Natural killer cell treated with Interleukin-12 subunit alpha and Interleukin-12 subunit beta and Interleukin-15 and Interleukin-18, amount 100 ng/mL, for 72 hours (primary cell): Measurements from ENCODE around the gene ASXL1. TPM values are rescaled to one million over a fixed set of nuclear protein-coding genes. Genes with fewer than 3 reads are reported as not detected.

Source experiments
- ATAC-seq, 2 donors: fragments of 150-1000 bp; cut with Tn5 transposase in 1 of 2; sonication (Bioruptor Pico), chemical (Tn5 transposase) in 1 of 2; 2 replicates each; pipeline ENCODE4 v1.10.0; 2021
- DNase-seq: peaks from one replicate; pipeline ENCODE4 v3.0.0; 2022; ENCODE audit warnings: low spot score
- H3K27ac Mint-ChIP-seq, 2 donors: 1 replicate in 1 of 2; 2 replicates in 1 of 2; pipeline ENCODE4 v1.8.0; 2022; ENCODE audit warnings: mixed read lengths in 2 of 2, mild to moderate bottlenecking in 1 of 2, moderate library complexity in 1 of 2
- H3K27me3 Mint-ChIP-seq, 2 donors: 1 replicate in 1 of 2; 2 replicates in 1 of 2; pipeline ENCODE4 v1.8.0; 2022; ENCODE audit warnings: mixed read lengths in 2 of 2
- H3K36me3 Mint-ChIP-seq: one replicate; pipeline ENCODE4 v1.8.0; 2022; ENCODE audit warnings: mixed read lengths
- H3K4me1 Mint-ChIP-seq, 2 donors: 1 replicate in 1 of 2; 2 replicates in 1 of 2; pipeline ENCODE4 v1.8.0; 2022; ENCODE audit warnings: low read depth in 2 of 2, mixed read lengths in 2 of 2, mild to moderate bottlenecking in 1 of 2
- H3K4me3 Mint-ChIP-seq: one replicate; pipeline ENCODE4 v1.8.0; 2022; ENCODE audit warnings: mixed read lengths
- H3K9me3 Mint-ChIP-seq: 2 replicates; pipeline ENCODE4 v1.8.0; 2022; ENCODE audit warnings: mixed read lengths
- total RNA-seq, 2 donors: library from RNA; stranded (reverse); gene quantifications; one replicate each; pipeline ENCODE4 v1.2.3, GENCODE V29; 2022

Gene ASXL1
- total RNA-seq, 2 donors from 2014 or later = 119 to 214 TPM

DNA sequence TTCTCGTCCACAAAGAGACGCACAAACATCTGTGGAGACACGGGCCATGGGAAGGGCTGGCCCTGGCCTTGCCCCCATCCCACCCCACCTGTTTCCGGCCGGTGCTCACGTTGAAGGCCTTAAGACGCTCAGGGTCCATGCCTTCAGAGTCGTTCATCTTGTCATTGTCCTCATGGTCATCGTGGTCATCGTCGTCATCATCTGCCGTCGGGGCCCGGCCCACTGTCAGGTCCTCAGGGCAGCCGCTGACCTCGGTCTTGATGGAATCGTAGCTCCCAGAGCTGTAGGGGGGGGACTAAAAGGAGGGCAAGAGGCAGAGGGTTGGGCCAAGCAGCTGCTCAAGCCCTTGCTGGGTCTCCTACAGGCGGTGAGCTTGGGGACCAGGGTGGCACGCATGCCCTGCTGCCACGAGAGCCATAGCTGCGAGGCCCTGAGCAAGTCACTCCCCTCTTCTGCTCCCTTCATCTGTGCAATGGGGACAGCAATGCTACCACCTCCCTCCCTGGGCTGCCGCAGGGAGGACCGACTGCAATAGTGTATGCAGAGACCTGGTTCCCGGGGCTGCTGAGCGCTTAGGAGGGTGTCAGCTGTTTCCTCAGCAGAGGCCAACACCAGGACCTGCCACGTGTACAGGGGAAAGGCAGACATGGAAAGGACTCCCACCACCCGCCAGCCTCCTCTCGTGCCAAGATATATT, 95.5 kb downstream of the ASXL1 start:
- no peak for ATAC-seq
- Mint-ChIP-seq H3K9me3 (no peaks in the 10 kb centered on the region), H3K36me3 (no peaks in the 10 kb centered on the region), H3K4me1 (peaks cover 11 to 18% of the 10 kb centered on the region in 2 donors), H3K27me3 (no peaks in the 10 kb centered on the region), H3K4me3 (no peak overlapping the region), H3K27ac (no peak overlapping the region)
- no peak for DNase-seq

- no peak for DNase-seq
- Mint-ChIP-seq H3K4me3 (no peak overlapping the region), H3K36me3 (no peaks in the 10 kb centered on the region), H3K27ac (peak overlapping the region in 1 of 2 donors; percentile 76), H3K9me3 (no peaks in the 10 kb centered on the region), H3K4me1 (peaks cover 9 to 21% of the 10 kb centered on the region in 2 donors), H3K27me3 (no peaks in the 10 kb centered on the region)
- no peak for ATAC-seq
Measured at GRCh38 chr20:32454164-32455145, 96.3 kb downstream of the ASXL1 start.

DNA sequence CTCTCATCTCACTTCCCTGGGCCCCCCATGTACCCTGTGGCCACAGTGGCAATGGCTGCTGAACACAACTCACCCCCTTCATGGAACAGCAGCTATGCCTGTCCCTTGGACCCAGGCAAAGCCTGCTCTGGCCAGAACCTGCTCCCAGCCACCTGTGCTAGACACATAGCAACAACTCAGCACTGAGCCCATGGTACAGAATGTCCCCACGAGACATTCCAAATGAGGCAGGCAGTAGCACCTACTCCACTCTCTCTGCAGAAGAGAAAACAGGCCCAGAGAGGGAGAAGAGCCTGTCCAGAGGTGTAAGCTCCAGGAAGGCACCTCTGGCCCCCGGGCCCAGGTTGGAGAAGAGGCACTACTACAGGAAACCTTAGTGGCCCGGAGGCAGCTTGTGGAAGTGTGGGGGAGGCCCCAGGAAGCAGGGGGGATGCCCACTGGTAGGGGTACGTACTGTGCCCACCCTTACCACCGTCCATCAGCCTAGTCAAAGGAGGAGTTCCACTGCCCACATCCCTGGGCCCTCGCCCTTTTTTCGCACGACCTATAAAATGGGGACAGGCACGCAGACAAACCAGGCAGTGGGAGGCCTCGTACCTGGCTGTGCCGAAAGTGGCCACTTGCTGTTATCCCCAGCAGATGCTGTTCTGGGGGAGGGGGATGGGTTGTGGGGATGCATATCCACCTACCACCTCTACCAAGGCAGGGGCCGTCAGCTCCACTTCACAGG, 97.2 kb downstream of the ASXL1 start:
- Mint-ChIP-seq H3K27me3 (no peaks in the 10 kb centered on the region), H3K9me3 (no peaks in the 10 kb centered on the region), H3K27ac (peak overlapping the region in 1 of 2 donors; percentile 76), H3K4me3 (no peak overlapping the region), H3K4me1 (peaks cover under 1 to 25% of the 10 kb centered on the region in 2 donors), H3K36me3 (no peaks in the 10 kb centered on the region)
- no peak for DNase-seq
- no peak for ATAC-seq

GRCh38 chr20:32455901-32456701, 98.0 kb downstream of the ASXL1 start:
- ATAC-seq (no peak), DNase-seq (no peak)
- no peak overlapping the region for H3K27ac Mint-ChIP-seq
- no peak overlapping the region for H3K4me3 Mint-ChIP-seq
- H3K9me3 Mint-ChIP-seq = no peaks in the 10 kb centered on the region
- no peaks in the 10 kb centered on the region for H3K27me3 Mint-ChIP-seq
- peaks cover 0 to 24% of the 10 kb centered on the region in 2 donors for H3K4me1 Mint-ChIP-seq
- H3K36me3 Mint-ChIP-seq = no peaks in the 10 kb centered on the region

DNA sequence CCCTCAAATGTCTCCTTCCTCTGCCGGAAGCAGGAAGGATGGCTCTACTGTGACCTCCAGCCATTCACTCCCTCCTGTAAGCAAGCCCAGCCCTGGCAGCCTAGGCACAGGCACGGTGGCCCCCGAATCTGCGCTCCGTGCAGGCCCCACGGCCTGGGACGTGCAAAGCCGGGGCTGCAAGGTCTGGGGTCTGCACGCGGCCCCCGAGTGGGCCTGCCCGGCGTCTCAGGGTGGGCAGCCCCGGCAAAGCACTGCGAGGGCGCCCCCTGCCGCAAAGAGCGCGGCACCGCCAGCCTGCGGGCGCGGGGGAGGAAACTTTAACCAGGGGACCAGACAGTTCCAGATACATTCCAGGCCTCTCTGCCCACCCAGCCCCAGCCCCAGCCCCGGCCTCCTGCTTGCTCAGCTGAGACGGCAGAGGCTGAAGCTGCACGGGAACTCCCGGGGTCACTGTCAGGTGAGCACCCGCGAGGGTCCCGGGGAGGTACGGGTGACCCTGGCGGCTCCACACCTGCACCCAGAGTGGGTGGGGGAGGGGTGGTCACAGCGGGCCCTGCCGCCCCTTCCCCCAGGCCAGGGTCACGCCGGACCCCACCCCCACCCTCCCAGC, 98.8 kb downstream of the ASXL1 start:
- Mint-ChIP-seq H3K4me1 (peaks cover 0 to 21% of the 10 kb centered on the region in 2 donors), H3K4me3 (no peak overlapping the region), H3K27ac (no peak overlapping the region), H3K27me3 (no peaks in the 10 kb centered on the region), H3K36me3 (no peaks in the 10 kb centered on the region), H3K9me3 (no peaks in the 10 kb centered on the region)
- DNase-seq = no peak
- peak; percentile 21 to 29 for ATAC-seq

GRCh38 chr20:32457479-32457986, 99.4 kb downstream of the ASXL1 start:
- Mint-ChIP-seq H3K4me3 (no peak overlapping the region), H3K4me1 (peaks cover 0 to 23% of the 10 kb centered on the region in 2 donors), H3K27me3 (no peaks in the 10 kb centered on the region), H3K27ac (peak overlapping the region in 1 of 2 donors; percentile 79), H3K36me3 (no peaks in the 10 kb centered on the region), H3K9me3 (no peaks in the 10 kb centered on the region)
- ATAC-seq = peak in 1 of 2 donors; percentile 57
- DNase-seq = no peak

GRCh38 chr20:32458061-32458836, 100.1 kb downstream of the ASXL1 start:
- H3K4me3 Mint-ChIP-seq = no peak overlapping the region
- H3K27me3 Mint-ChIP-seq = no peaks in the 10 kb centered on the region
- peak overlapping the region in 1 of 2 donors; percentile 79 for H3K27ac Mint-ChIP-seq
- H3K36me3 Mint-ChIP-seq = no peaks in the 10 kb centered on the region
- peaks cover 0 to 21% of the 10 kb centered on the region in 2 donors for H3K4me1 Mint-ChIP-seq
- no peak for DNase-seq
- ATAC-seq = no peak
- no peaks in the 10 kb centered on the region for H3K9me3 Mint-ChIP-seq

GRCh38 chr20:32458837-32459220, 100.7 kb downstream of the ASXL1 start:
- ATAC-seq (no peak), DNase-seq (no peak)
- no peaks in the 10 kb centered on the region for H3K36me3 Mint-ChIP-seq
- H3K4me1 Mint-ChIP-seq = peaks cover 0 to 21% of the 10 kb centered on the region in 2 donors
- no peaks in the 10 kb centered on the region for H3K9me3 Mint-ChIP-seq
- H3K4me3 Mint-ChIP-seq = no peak overlapping the region
- H3K27ac Mint-ChIP-seq = peak overlapping the region in 1 of 2 donors; percentile 79
- H3K27me3 Mint-ChIP-seq = no peaks in the 10 kb centered on the region

- H3K4me3 Mint-ChIP-seq = no peak overlapping the region
- no peaks in the 10 kb centered on the region for H3K36me3 Mint-ChIP-seq
Measured at GRCh38 chr20:32460231-32460630, 102.1 kb downstream of the ASXL1 start.

DNA sequence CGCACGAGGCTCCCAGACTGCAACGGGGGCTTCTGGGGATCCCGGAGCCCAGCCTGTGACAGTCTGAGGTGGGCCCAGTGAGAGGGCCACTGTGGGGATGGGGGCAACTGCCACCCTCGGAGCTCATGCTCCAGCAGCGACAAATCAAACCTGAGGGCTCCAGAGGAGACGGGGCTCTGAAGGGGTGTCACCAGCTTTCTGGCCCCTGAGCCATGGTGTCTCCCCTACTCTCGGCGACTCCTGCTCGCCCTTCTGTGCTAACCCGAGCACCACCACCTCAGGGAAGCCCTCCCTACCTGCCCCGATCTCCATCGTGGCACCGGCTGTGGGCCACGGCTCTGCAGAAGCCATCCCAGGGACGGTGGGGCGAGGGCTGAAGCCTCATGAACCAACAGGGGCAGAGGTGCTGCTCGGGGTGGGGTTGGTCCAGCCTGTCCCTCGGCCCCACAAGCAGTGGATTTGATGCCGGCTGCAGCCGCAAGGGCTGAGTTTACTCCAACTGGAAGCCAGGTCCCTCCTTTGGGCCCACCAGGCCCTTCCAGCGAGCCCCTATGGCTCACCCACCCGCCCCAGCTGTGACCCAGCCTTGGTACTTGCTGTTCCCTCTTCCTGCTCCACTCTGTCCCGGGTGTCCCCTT, 102.7 kb downstream of the ASXL1 start:
- H3K9me3 Mint-ChIP-seq = no peaks in the 10 kb centered on the region
- H3K27ac Mint-ChIP-seq = no peak overlapping the region
- ATAC-seq (no peak), DNase-seq (no peak)
- peaks cover 0 to 18% of the 10 kb centered on the region in 2 donors for H3K4me1 Mint-ChIP-seq
- no peak overlapping the region for H3K4me3 Mint-ChIP-seq
- no peaks in the 10 kb centered on the region for H3K27me3 Mint-ChIP-seq
- H3K36me3 Mint-ChIP-seq = no peaks in the 10 kb centered on the region

More at GRCh38 chr20:32460231-32460630, 102.1 kb downstream of the ASXL1 start:
- Mint-ChIP-seq H3K27me3 (no peaks in the 10 kb centered on the region), H3K9me3 (no peaks in the 10 kb centered on the region), H3K4me1 (peaks cover 0 to 18% of the 10 kb centered on the region in 2 donors), H3K27ac (no peak overlapping the region)
- DNase-seq (no peak), ATAC-seq (no peak)

GRCh38 chr20:32461836-32462600, 103.9 kb downstream of the ASXL1 start:
- Mint-ChIP-seq H3K36me3 (no peaks in the 10 kb centered on the region), H3K27ac (no peak overlapping the region), H3K27me3 (no peaks in the 10 kb centered on the region), H3K4me1 (peaks cover 0 to 18% of the 10 kb centered on the region in 2 donors), H3K9me3 (no peaks in the 10 kb centered on the region), H3K4me3 (no peak overlapping the region)
- no peak for ATAC-seq
- DNase-seq = no peak
